Endothelial cell (in vitro differentiated cells): ENCODE data around the gene MBD4. TPM values are rescaled to one million over a fixed set of nuclear protein-coding genes. Genes with fewer than 3 reads are reported as not detected.

Experiments
- DNase-seq: peaks from one replicate; pipeline ENCODE4 v3.0.0; 2021; ENCODE audit warnings: low spot score
- H3K27ac Mint-ChIP-seq: one replicate; pipeline ENCODE4 v1.8.0; 2021; ENCODE audit warnings: mixed read lengths, inconsistent platforms; ENCODE audit not compliant: unreplicated experiment
- H3K27me3 Mint-ChIP-seq: one replicate; pipeline ENCODE4 v1.8.0; 2021; ENCODE audit warnings: mild to moderate bottlenecking, moderate library complexity, mixed read lengths, inconsistent platforms; ENCODE audit not compliant: unreplicated experiment
- H3K36me3 Mint-ChIP-seq: one replicate; pipeline ENCODE4 v1.8.0; 2021; ENCODE audit warnings: mild to moderate bottlenecking, low read depth, mixed read lengths, inconsistent platforms; ENCODE audit not compliant: unreplicated experiment
- H3K4me1 Mint-ChIP-seq: one replicate; pipeline ENCODE4 v1.8.0; 2021; ENCODE audit warnings: mild to moderate bottlenecking, mixed read lengths, inconsistent platforms; ENCODE audit not compliant: unreplicated experiment
- H3K4me3 Mint-ChIP-seq: one replicate; pipeline ENCODE4 v1.8.0; 2021; ENCODE audit warnings: mild to moderate bottlenecking, mixed read lengths, inconsistent platforms; ENCODE audit not compliant: unreplicated experiment
- H3K9me3 Mint-ChIP-seq: one replicate; pipeline ENCODE4 v1.8.0; 2021; ENCODE audit warnings: mixed read lengths, inconsistent platforms; ENCODE audit not compliant: unreplicated experiment
- CTCF ChIP-seq: fragments of 200-600 bp; sonication (generic); IDR thresholded peaks from one replicate; pipeline ENCODE4 v1.5.0; 2021; ENCODE audit warnings: antibody characterized with exemption; ENCODE audit not compliant: unreplicated experiment
- total RNA-seq: library from RNA; stranded (reverse); fragmentation: NEBNext Ultra II Directional; extraction: Animal tissue kit (Norgen Biotek cat#: 25700); gene quantifications from one replicate; pipeline ENCODE4 v1.2.1, GENCODE V29; 2021; ENCODE audit not compliant: unreplicated experiment

MBD4 gene
- total RNA-seq, 1 donor from 2014 or later = 30.6 TPM

GRCh38 chr3:129428007-129428375 is 11.8 kb downstream of the MBD4 start:
- H3K4me1 Mint-ChIP-seq = peaks cover 32% of the 10 kb centered on the region
- no peaks in the 10 kb centered on the region for H3K9me3 Mint-ChIP-seq
- peaks cover 20% of the 10 kb centered on the region for H3K36me3 Mint-ChIP-seq
- no peak overlapping the region for H3K27ac Mint-ChIP-seq
- no peak for DNase-seq
- no peak for TF ChIP-seq CTCF
- H3K27me3 Mint-ChIP-seq = peaks cover 9% of the 10 kb centered on the region
- peak overlapping the region; percentile 90 for H3K4me3 Mint-ChIP-seq

- TF ChIP-seq CTCF = no peak
- no peak for DNase-seq
- Mint-ChIP-seq H3K27ac (no peak overlapping the region), H3K4me3 (no peak overlapping the region), H3K27me3 (peaks cover 9% of the 10 kb centered on the region), H3K36me3 (peaks cover 4% of the 10 kb centered on the region), H3K4me1 (peaks cover 32% of the 10 kb centered on the region), H3K9me3 (no peaks in the 10 kb centered on the region)
Observed at GRCh38 chr3:129425619-129426018, 14.1 kb downstream of the MBD4 start.

- peaks cover 9% of the 10 kb centered on the region for H3K27me3 Mint-ChIP-seq
- peaks cover 4% of the 10 kb centered on the region for H3K36me3 Mint-ChIP-seq
- DNase-seq = no peak
- H3K4me1 Mint-ChIP-seq = peaks cover 32% of the 10 kb centered on the region
- no peaks in the 10 kb centered on the region for H3K9me3 Mint-ChIP-seq
- no peak for TF ChIP-seq CTCF
- H3K4me3 Mint-ChIP-seq = no peak overlapping the region
- H3K27ac Mint-ChIP-seq = no peak overlapping the region
Observed at GRCh38 chr3:129425213-129425612, 14.5 kb downstream of the MBD4 start.

GRCh38 chr3:129424185-129424841 is 15.4 kb downstream of the MBD4 start:
- Mint-ChIP-seq H3K4me1 (peaks cover 30% of the 10 kb centered on the region), H3K4me3 (no peak overlapping the region), H3K9me3 (no peaks in the 10 kb centered on the region), H3K36me3 (no peaks in the 10 kb centered on the region), H3K27me3 (peaks cover 5% of the 10 kb centered on the region), H3K27ac (peak overlapping the region; percentile 9)
- no peak for DNase-seq
- no peak for TF ChIP-seq CTCF

- no peaks in the 10 kb centered on the region for H3K36me3 Mint-ChIP-seq
- peaks cover 22% of the 10 kb centered on the region for H3K4me1 Mint-ChIP-seq
- H3K27me3 Mint-ChIP-seq = peaks cover 7% of the 10 kb centered on the region
- no peak for TF ChIP-seq CTCF
- no peak for DNase-seq
- no peak overlapping the region for H3K27ac Mint-ChIP-seq
- H3K9me3 Mint-ChIP-seq = no peaks in the 10 kb centered on the region
- no peak overlapping the region for H3K4me3 Mint-ChIP-seq
Observed at GRCh38 chr3:129422897-129423296, 16.9 kb downstream of the MBD4 start.
